Measurements from ENCODE around the gene NFATC2. TPM values are rescaled to one million over a fixed set of nuclear protein-coding genes. Genes with fewer than 3 reads are reported as not detected.

The NFATC2 gene
- 87.5 and 87.9 TPM in 2 replicates for total RNA-seq

DNA sequence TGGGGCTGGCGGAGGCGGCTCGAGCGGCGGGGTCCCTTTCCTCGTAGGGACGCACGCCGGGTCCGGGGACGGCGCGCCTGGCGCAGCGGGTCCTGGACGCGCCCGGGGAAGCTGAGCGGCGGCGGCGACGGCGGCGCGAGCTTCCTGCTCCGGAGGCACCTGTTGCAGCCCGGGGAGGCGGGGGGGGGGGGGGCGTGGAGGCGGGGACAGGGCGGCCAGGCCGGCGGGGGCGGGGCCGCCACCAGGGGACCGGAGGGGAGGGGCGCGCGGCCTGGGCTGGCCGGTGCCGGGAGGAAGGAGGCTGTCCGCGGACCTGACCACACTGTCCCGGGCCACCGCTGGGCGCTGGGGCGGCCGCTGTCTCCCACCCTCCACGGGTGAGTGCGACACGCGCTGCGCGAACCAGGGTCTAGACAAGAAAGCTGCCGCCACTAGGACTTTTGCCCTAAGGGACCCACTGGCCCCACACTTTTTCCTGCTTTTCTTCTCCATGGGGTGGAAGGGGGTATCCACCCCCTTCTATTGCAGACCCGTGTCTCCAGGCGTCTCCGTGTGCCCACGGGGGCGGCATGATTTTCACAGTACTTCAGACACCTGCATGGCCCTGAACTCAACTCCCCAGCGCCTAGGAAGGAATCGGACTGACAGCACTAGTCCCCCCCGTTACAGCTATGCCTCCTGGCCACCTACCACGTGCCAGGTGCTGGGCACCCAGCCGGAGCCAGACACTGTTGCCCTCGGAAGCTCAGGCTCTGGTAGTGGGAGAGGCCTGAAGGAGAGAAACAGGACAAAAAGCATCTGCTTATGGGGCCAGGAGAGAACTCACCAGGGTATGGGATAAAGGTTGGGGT, at the start of gene NFATC2:
Gene NFATC2 (minus strand): TSS at position 149 of the 851 bp plus-strand sequence. CDS start 220 bp downstream, outside the sequence.
- intact Hi-C loops (cut with micrococcal nuclease) = loop anchor here (1.0 to 5.0 kb wide), 2 partner anchors 490 to 748 kb away; no protein-coding TSS in a partner anchor

- intact Hi-C loops (cut with micrococcal nuclease) = no loop called here
These were observed 49.4 kb upstream of the NFATC2 start for GRCh38 chr20:51591871-51592270.

DNA sequence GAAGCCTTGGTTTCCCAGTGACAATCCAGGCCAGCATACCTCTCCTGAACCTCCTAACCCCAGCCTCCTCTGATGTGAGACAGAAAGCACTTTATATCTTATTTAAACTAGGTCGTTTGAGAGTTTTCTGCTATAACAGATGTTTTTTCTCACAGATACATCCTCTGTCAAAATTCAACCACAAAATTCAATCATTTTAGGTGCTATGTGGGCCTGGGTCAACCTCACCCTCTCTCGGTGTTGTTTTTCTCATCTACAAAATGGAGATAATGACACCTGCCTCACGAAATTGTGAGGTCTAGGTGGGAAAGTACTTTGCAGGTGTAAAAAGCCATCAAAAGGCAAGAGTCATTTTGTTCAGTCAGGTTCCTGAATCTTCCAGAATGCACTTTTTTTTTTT, 46.2 kb upstream of the NFATC2 start:
- intact Hi-C loops (cut with micrococcal nuclease) = no loop called here

DNA sequence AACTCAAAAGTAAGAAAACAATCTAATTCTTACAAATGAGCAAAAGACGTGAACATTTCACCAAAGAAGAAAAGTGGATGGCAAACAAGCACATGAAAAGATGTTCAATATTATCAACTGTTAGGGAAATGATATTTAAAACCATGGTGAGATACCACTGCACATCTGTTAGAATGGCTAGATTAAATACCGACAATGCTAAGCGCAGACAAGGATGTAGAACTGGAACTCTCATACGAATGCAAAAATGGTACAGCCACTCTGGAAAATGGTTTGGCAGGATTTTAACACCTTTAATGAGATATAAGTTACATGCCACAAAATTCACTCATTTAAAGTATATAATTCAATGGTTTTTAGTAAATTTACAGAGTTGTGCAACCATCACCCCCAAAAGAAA, 44.6 kb upstream of the NFATC2 start:
- intact Hi-C loops (cut with micrococcal nuclease) = no loop called here

DNA sequence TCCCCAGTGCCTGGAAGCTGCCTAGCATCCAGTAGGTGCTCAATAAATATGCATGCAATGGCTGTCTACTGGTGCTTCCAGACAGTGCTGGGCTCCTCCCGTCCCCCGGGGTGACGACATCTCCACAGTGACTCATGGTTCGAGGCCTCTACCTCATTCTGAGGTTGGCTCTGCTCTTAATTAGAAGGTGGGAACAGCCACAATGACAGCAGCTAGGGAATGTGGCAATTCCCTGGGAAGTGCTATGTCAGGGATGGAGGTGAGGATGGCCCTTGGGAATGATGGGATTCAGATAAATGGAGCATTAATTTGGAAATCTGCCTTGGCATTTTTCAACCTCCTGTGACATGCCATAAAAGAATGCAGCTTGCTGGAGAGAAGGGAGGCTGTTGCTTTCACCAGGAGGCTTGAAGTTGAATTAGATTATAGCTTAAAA, 43.5 kb upstream of the NFATC2 start:
- intact Hi-C loops (cut with micrococcal nuclease) = no loop called here

DNA sequence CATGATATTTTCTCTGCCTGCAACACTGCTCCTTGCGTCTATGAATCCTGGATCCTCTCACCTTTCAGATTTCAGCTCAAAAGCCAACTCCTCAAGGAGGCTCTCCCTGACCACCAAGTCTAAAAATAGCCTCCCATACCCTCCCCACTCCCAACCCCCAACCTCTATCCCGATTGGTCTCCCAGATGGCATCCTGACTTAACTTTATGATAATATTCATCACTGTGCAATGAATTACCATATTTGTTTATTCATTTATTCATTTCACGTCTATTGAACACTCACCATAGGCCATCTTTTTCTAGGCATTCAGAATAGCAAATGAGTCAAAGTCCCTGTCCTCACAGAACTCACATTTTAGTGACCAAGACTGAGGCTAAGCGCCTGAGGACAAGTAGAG, 42.6 kb upstream of the NFATC2 start:
- intact Hi-C loops (cut with micrococcal nuclease) = no loop called here

- intact Hi-C loops (cut with micrococcal nuclease) = no loop called here
These were observed 42.2 kb upstream of the NFATC2 start for GRCh38 chr20:51584737-51585136.

DNA sequence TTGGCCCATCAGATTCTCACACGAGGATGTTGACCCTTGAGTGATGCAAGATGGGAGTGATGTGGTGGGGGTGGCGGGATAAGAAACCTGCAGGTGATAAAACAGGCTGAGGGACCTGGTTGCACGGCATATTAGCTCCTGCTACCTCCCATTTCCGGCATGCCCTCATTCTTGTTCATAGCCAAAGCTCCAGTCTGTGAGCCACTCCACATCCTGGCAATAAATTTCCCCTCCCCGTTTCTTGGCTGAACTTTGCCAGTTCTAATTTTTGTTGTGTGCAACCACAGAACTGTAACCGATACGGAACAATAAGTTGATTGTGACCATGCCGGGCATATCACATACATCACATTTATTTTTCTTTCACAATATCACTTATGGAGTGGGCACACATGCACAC, 41.6 kb upstream of the NFATC2 start:
- intact Hi-C loops (cut with micrococcal nuclease) = no loop called here

DNA sequence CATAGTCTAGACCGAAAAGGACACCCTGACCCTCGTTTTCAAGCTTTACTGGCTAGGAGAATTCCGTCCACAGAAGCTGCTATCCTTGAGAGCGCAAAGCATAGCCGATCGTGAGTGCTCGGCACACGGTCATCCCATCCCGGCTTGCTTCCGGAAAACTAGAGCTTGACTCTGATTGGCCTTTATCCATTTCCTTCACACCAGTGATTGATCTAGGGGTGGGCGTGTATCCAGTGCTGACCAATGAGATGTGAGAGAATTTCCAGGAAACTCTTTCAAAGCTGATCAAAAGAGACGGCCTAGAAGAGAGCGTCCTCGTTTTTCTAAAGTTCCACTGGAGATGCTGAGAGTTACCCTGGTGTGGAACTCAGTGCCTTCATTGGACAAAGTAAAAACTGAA, 41.0 kb upstream of the NFATC2 start:
- intact Hi-C loops (cut with micrococcal nuclease) = no loop called here

DNA sequence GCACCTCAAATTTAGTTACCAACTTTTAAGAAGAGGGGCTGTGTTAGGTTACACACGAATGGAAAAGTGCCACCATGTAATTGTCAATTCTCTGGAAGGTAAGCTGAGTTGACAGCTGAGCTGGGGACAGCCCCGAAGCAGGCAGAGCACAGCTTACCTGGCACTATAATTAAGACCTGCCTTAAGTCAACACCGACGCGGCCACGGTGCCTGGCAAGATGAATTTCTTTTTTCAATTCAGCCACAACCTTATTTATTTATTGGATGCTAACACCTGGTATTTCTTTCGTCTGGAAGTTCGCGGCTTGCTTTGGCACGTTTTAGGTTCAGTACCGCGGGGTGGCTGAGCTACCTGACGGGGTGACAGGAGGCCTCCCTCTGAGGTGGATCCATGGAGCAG, 40.6 kb upstream of the NFATC2 start:
- intact Hi-C loops (cut with micrococcal nuclease) = no loop called here

DNA sequence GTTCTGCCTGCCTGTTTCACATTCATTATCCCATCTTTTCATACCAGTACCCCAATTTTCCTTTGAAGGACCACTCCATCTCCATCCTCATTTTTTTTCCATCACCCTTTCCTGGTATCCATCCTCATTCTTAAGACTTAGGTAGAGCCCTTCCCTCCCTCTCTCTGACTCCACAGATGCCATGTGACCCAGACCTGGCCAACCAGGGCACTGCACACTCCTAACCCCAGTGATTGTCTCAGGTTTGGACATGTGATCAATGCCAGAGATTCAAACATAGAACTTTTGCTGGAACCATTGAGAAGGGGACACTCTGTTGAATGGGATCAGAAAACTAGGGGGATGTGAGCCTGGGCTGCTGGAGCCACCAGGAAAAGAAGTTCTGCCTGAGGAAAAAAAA, 39.1 kb upstream of the NFATC2 start:
- intact Hi-C loops (cut with micrococcal nuclease) = no loop called here

GRCh38 chr20:51579137-51579536, 36.6 kb upstream of the NFATC2 start:
- intact Hi-C loops (cut with micrococcal nuclease) = no loop called here

- intact Hi-C loops (cut with micrococcal nuclease) = no loop called here
These were observed 35.6 kb upstream of the NFATC2 start for GRCh38 chr20:51578145-51578459.

- intact Hi-C loops (cut with micrococcal nuclease) = no loop called here
These were observed 35.1 kb upstream of the NFATC2 start for GRCh38 chr20:51577432-51578144.

GRCh38 chr20:51575486-51575885, 33.0 kb upstream of the NFATC2 start:
- intact Hi-C loops (cut with micrococcal nuclease) = no loop called here

DNA sequence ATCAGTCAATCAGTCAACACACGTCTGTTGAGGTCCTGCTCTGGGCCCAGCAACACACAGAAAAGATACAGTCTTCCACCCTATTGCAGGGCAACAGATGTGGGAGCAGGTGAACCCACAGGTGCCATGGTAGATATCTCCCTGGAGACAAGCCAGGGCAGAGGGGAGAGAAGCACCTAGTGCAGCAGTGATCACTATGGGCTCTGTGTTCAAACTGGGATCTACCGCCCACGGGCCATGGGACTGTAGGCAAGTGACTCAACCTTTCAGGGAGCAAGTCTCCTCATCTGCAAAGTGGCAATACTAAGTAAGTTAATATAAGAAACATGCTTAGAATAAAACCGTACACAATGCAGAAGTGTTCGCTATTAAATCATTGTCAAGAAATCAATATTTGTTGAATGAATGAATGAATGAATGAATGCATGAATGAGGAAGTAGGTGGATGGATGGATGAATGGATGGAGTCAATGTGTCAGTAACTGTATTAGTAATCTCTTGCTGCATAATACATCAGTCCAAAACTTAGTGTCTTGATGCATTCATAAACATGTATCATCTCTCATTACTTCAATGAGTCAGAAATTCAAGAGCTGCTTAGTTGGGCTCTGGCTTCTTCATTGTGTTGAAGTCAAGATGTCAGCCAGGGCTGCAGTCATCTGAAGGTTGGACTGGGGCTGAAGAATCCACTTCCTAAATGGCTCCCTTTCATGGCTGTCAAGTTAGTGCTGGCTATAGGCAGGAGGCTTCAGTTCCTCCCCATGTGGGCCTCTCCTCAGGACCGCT, 31.9 kb upstream of the NFATC2 start:
- intact Hi-C loops (cut with micrococcal nuclease) = no loop called here

- intact Hi-C loops (cut with micrococcal nuclease) = no loop called here
These were observed 31.2 kb upstream of the NFATC2 start for GRCh38 chr20:51573576-51574243.

- intact Hi-C loops (cut with micrococcal nuclease) = no loop called here
These were observed 28.9 kb upstream of the NFATC2 start for GRCh38 chr20:51571460-51571794.

DNA sequence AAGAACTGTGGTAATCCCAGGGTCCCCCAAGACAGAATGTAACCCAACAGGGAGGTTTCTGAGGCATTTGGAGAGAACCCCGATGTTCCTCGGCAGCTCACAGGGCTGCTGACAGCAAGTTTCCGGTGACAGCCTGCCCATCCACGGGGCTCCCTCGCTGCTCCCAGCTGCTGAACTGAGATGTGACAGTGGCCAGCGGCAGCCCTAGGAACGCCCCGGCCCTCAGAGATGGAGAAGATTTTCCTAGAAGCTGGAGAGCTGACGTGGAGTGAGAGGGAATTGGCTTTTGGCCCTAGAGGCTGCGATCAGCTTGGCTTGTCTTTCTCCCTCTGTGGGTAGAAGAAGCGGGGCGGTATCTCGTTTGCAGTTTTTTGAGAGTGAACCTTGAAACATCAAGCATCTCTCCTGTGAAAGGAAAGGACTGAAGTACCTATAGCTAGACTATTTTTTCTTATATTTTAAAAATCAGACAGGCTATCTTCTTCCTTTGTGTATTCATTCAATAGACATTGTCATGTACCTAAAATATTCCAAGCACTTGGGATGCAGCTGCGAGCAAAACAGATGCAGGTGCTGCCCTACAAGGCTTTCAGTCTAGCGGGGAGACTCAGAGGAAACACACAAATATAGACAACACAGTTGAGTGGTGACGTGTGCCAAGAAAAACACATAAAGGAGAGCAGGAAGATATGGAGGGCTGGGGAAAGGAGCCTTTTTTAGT, 28.4 kb upstream of the NFATC2 start:
- intact Hi-C loops (cut with micrococcal nuclease) = no loop called here

DNA sequence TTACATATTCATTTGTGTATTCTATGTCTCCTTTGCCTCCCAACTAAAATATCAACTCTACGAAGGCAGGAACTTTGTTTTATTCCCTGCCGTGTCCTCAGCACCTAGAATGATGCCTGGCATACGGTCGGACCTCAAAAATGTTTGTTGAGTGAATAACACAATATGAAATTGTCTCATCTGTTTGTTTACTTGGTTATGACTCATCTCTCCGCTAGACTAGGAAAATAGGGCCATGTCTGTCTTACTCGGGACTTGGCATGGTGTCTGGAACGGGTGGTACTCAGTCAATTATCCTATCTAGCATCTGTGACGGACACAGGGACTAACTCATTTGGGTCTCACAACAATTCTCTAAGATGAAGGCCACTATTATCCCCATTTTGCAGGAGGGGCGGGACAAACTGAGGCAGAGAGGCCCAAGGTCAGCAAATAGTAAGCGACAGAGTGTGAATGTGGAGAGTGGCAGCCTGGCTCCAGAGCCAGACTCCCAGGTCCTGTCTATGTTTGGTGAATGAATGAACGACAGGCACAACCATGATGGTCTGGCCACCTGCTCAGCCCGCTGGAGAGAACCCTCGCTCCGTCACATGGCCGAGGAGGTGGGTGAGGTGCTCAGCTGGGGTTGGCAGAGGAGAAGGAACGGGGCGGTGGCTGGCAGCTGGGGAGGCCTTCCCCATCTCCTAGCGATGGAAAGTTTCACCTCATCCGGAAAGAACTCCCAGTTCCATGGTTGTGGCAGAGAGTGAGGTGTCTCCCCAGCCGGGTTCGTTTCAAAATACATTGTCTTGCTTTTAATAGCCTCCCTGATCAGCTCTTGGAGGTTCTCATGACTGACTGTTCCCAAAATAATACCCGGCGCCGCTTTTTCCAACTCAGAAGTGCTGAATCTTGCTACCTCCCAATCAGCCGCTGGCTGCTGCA, 27.6 kb upstream of the NFATC2 start:
- intact Hi-C loops (cut with micrococcal nuclease) = no loop called here

All from T-helper 1 cell treated with Interleukin-12 subunit alpha and Interleukin-12 subunit beta and Interleukin-4 antibody, amounts not matched to agents 30 ng/mL and 1 ng/mL, for 36 hours (primary cell).